ENCODE measurements around the gene LPCAT3. TPM values are rescaled to one million over a fixed set of nuclear protein-coding genes. Genes with fewer than 3 reads are reported as not detected.
A peak's percentile ranks its signal among the peaks of the same experiment; 100 is the strongest.

Gene LPCAT3

DNA sequence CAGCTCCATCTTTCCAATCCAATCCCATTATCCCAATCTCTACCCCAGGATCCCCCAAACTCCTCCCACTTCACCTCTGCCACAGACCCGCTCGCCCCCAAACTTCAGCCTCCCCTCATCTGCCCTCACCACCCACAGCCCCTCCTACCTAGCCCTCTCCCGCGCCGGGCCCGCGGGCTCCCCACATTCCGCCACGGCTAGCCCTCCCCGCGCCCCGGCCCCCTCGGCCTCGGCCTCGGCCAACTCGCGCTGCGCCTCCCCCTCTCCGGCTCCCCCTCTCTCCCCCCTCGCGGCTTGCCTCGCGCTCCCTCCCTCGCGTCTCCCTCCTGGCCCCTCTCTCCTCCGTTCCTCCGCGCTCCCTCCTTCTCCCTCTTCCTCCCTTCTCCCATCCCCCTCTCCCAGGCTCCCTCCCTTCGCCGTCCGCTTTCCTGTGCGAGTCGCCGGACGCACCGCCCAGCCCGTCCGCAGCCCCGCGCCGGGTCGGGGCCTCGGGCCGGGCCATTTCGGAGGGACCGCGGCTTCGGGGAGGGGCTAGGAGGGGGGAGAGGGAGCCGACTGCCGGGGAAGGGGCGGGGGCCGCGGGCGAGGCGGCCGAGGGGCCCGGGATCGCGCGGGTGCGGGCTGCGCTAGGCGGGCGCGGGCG is 90.8 kb downstream of the LPCAT3 start, which contains the start of gene ATN1:
Gene ATN1, plus strand, starts transcription at position 581 of the 643 bp plus-strand sequence. CDS start 6,043 bp downstream, outside the sequence.
- Histone ChIP-seq H3K4ac (ENCODE audit: low read length) (no peak within 1 kb of the TSS), H2AFZ (ENCODE audit: low read length) (peak within 1 kb of the TSS; percentile 87), H3K9ac (ENCODE audit: low read depth, low read length, poor library complexity) (peak within 1 kb of the TSS; percentile 92), H3K4me3 (ENCODE audit: low read length in 2 of 2) (peak within 1 kb of the TSS; percentile 77 to 91), H2BK12ac (ENCODE audit: low read length) (peak within 1 kb of the TSS; percentile 33), H3K27me3 (ENCODE audit: control insufficient read depth in 3 of 3, insufficient read depth in 3 of 3, low read depth in 1 of 3, low read length in 3 of 3) (no peaks in the 10 kb centered on the region), H3K18ac (ENCODE audit: low read length) (peak within 1 kb of the TSS; percentile 96), H3K27ac (replicated peaks; ENCODE audit: low read length) (peak within 1 kb of the TSS; percentile 96), H3K14ac (ENCODE audit: low read length) (no peak within 1 kb of the TSS), H3K4me2 (ENCODE audit: insufficient read depth, low read length, poor library complexity, severe bottlenecking) (peak within 1 kb of the TSS; percentile 76), H2BK5ac (ENCODE audit: low read length) (peak within 1 kb of the TSS; percentile 68), H3K9me3 (replicated peaks in 1 of 2; ENCODE audit: control insufficient read depth in 2 of 2, insufficient read depth in 1 of 2, low read depth in 1 of 2, low read length in 2 of 2) (no peaks in the 10 kb centered on the region), H4K91ac (ENCODE audit: low read depth, low read length, poor library complexity) (no peak within 1 kb of the TSS), H3K36me3 (replicated peaks in 1 of 2; ENCODE audit: control insufficient read depth in 2 of 2, insufficient read depth in 2 of 2, low read length in 2 of 2) (peaks cover 5 to 37% of the 10 kb centered on the region in 2 donors), H3K4me1 (ENCODE audit: control insufficient read depth in 2 of 2, insufficient read depth in 1 of 2, low read depth in 1 of 2, low read length in 2 of 2) (peaks cover 23 to 48% of the 10 kb centered on the region in 2 donors), H2BK120ac (ENCODE audit: low read depth, low read length) (peak within 1 kb of the TSS; percentile 76), H4K8ac (ENCODE audit: low read depth, low read length) (no peak within 1 kb of the TSS), H2AK5ac (ENCODE audit: low read depth, low read length) (peak within 1 kb of the TSS; percentile 66), H2BK15ac (ENCODE audit: low read length) (no peak within 1 kb of the TSS), H3K23ac (ENCODE audit: low read depth, low read length, poor library complexity) (peak within 1 kb of the TSS; percentile 37), H3K79me1 (ENCODE audit: low read depth, low read length) (no peaks in the 10 kb centered on the region)
- no CpG with 5 or more reads among the region's 66 CpGs for WGBS, 2 donors (ENCODE audit: extremely low coverage in 2 of 2, insufficient read length in 2 of 2, insufficient replicate concordance in 1 of 2)
- peak; percentile 63 for DNase-seq (ENCODE audit: low spot score)

Small RNA genes within 50 kb of the gene (small RNA-seq; reads per million reads assigned to genes)
- not detected for gene AC006512.1 (ENCODE audit: insufficient read depth)
- gene MIR141 (ENCODE audit: insufficient read depth) = 82.4 reads per million, percentile 96 among the genes with 10 or more reads in this experiment
- 49.3 reads per million, percentile 93 among the genes with 10 or more reads in this experiment for gene MIR200C (ENCODE audit: insufficient read depth)
- not detected for gene RNU7-1 (ENCODE audit: insufficient read depth)
- 101 reads per million, percentile 96 among the genes with 10 or more reads in this experiment for gene SCARNA12 (ENCODE audit: insufficient read depth)
